ENCODE results near the gene TMPRSS6. TPM values are rescaled to one million over a fixed set of nuclear protein-coding genes. Genes with fewer than 3 reads are reported as not detected.
A peak's percentile ranks its signal among the peaks of the same experiment; 100 is the strongest.

TMPRSS6 gene
- total and polyA plus RNA-seq, 2 of the 13 experiments (the other 11 are each of a cell fraction or from before 2014, with no cell fraction given): 4.2 to 4.8 TPM

GRCh38 chr22:37023743-37024338 is 85.7 kb downstream of the TMPRSS6 start (continued):
- TF ChIP-seq PAXIP1 (CRISPR knock-in tag; conservative IDR thresholded peaks at IDR 0.05) (peak; percentile 96), NR2F6 (IDR thresholded peaks at IDR 0.05) (peak; percentile 93), NR2F6 (CRISPR knock-in tag; IDR thresholded peaks at IDR 0.05) (peak; percentile 96), ZNF567 (CRISPR knock-in tag; IDR thresholded peaks at IDR 0.05; ENCODE audit: borderline replicate concordance) (no peak), SRY (CRISPR knock-in tag; IDR thresholded peaks at IDR 0.05) (no peak), NFKBIZ (CRISPR knock-in tag; IDR thresholded peaks at IDR 0.05) (no peak), HOXA9 (CRISPR knock-in tag; IDR thresholded peaks at IDR 0.05; ENCODE audit: borderline replicate concordance) (no peak), ZNF230 (CRISPR knock-in tag; IDR thresholded peaks at IDR 0.05) (no peak), PITX1 (CRISPR knock-in tag; IDR thresholded peaks at IDR 0.05) (peak; percentile 52; the same call in 1 of the 2 replicates), HMGXB4 (CRISPR knock-in tag; IDR thresholded peaks at IDR 0.05; ENCODE audit: borderline replicate concordance in 1 of 2, low read depth in 1 of 2) (peak in 1 of 2 experiments; percentile 32; a peak in 1 of 4 replicates), SP5 (CRISPR knock-in tag; IDR thresholded peaks at IDR 0.05; ENCODE audit: borderline replicate concordance, low read depth) (peak; percentile 90), ZNF780A (CRISPR knock-in tag; IDR thresholded peaks at IDR 0.05) (no peak), NFYC (CRISPR knock-in tag; IDR thresholded peaks at IDR 0.05) (no peak), PLSCR1 (CRISPR knock-in tag; IDR thresholded peaks at IDR 0.05; ENCODE audit: borderline replicate concordance) (no peak), ZNF3 (CRISPR knock-in tag; IDR thresholded peaks at IDR 0.05) (peak; percentile 73; the same call in 1 of the 2 replicates), ZMYM4 (CRISPR knock-in tag; IDR thresholded peaks at IDR 0.05) (peak; percentile 80), ZSCAN25 (CRISPR knock-in tag; IDR thresholded peaks at IDR 0.05) (peak; percentile 96), CHD4 (IDR thresholded peaks at IDR 0.05; ENCODE audit: borderline replicate concordance, low read length) (no peak; the same call in 1 of the 2 replicates), NFAT5 (CRISPR knock-in tag; IDR thresholded peaks at IDR 0.05) (no peak)
